GM13976 (cell line): ENCODE results near the gene S100A8.

ENCODE experiments used
- DNase-seq: peaks from one replicate; pipeline ENCODE4 v3.0.0; 2012; ENCODE audit warnings: low spot score
- CTCF ChIP-seq: IDR thresholded peaks from 2 replicates; pipeline ENCODE4 v1.5.1; 2012; ENCODE audit warnings: borderline replicate concordance, mild to moderate bottlenecking; ENCODE audit not compliant: insufficient read depth; ENCODE audit errors: extremely low read depth, missing control alignments, control extremely low read depth
- in situ Hi-C: fragments of 300-500 bp; cut with MboI; formaldehyde crosslinking; loops from one replicate; pipeline ENCODE4 v1.12.0; 2022; ENCODE audit warnings: low sequenced_read_pairs, mixed read lengths, inconsistent platforms; ENCODE audit not compliant: unreplicated experiment

S100A8 gene

GRCh38 chr1:153432874-153433681, 42.2 kb upstream of the S100A8 start:
- DNase-seq, result no peak
- in situ Hi-C loops, result loop anchor here (10.0 kb wide), 1 partner anchor 68 kb away; no protein-coding TSS in a partner anchor
- TF ChIP-seq CTCF, result no peak

GRCh38 chr1:153431928-153432327, 41.1 kb upstream of the S100A8 start:
- TF ChIP-seq CTCF, result no peak
- DNase-seq, result no peak
- in situ Hi-C loops, result loop anchor here (10.0 kb wide), 1 partner anchor 67 kb away; no protein-coding TSS in a partner anchor

- in situ Hi-C loops, result loop anchor here (10.0 kb wide), 1 partner anchor 67 kb away; no protein-coding TSS in a partner anchor
- TF ChIP-seq CTCF, result no peak
- DNase-seq, result no peak
These were observed 40.6 kb upstream of the S100A8 start for GRCh38 chr1:153431427-153431826.

- in situ Hi-C loops, result loop anchor here (10.0 kb wide), 1 partner anchor 66 kb away; no protein-coding TSS in a partner anchor
- DNase-seq, result no peak
- TF ChIP-seq CTCF, result no peak
These were observed 40.1 kb upstream of the S100A8 start for GRCh38 chr1:153431002-153431401.

GRCh38 chr1:153430561-153430960, 39.7 kb upstream of the S100A8 start:
- TF ChIP-seq CTCF, result no peak

GRCh38 chr1:153430166-153430553, 39.3 kb upstream of the S100A8 start:
- no peak for TF ChIP-seq CTCF
- in situ Hi-C loops, result loop anchor here (10.0 kb wide), 1 partner anchor 65 kb away; no protein-coding TSS in a partner anchor
- no peak for DNase-seq

More at GRCh38 chr1:153430561-153430960, 39.7 kb upstream of the S100A8 start:
- in situ Hi-C loops, result loop anchor here (10.0 kb wide), 1 partner anchor 66 kb away; no protein-coding TSS in a partner anchor
- no peak for DNase-seq
